Immature natural killer cell (primary cell): ENCODE results near the gene KATNB1. TPM values are rescaled to one million over a fixed set of nuclear protein-coding genes. Genes with fewer than 3 reads are reported as not detected.

Source experiments
- DNase-seq, 3 donors: peaks; one replicate each; pipeline ENCODE4 v3.0.0; 2022; ENCODE audit warnings: mixed read lengths in 1 of 3
- H3K27ac Mint-ChIP-seq, 6 donors: one replicate each; pipeline ENCODE4 v1.8.0; 2020; ENCODE audit warnings: mixed read lengths in 6 of 6, mild to moderate bottlenecking in 5 of 6, inconsistent platforms in 4 of 6, moderate library complexity in 3 of 6
- H3K27me3 Mint-ChIP-seq, 3 donors: one replicate each; pipeline ENCODE4 v1.8.0; 2020 to 2021; ENCODE audit warnings: low read depth in 3 of 3, mild to moderate bottlenecking in 3 of 3, mixed read lengths in 3 of 3, moderate library complexity in 3 of 3, inconsistent platforms in 1 of 3
- H3K36me3 Mint-ChIP-seq, 3 donors: one replicate each; pipeline ENCODE4 v1.8.0; 2020; ENCODE audit warnings: mixed read lengths in 3 of 3, inconsistent platforms in 2 of 3, mild to moderate bottlenecking in 2 of 3
- H3K4me1 Mint-ChIP-seq, 2 donors: one replicate each; pipeline ENCODE4 v1.8.0; 2020; ENCODE audit warnings: inconsistent platforms in 2 of 2, mild to moderate bottlenecking in 2 of 2, mixed read lengths in 2 of 2, moderate library complexity in 1 of 2
- H3K4me3 Mint-ChIP-seq, 5 donors: one replicate each; pipeline ENCODE4 v1.8.0; 2020; ENCODE audit warnings: mild to moderate bottlenecking in 5 of 5, mixed read lengths in 5 of 5, inconsistent platforms in 3 of 5, moderate library complexity in 3 of 5
- H3K9me3 Mint-ChIP-seq, 6 donors: one replicate each; pipeline ENCODE4 v1.8.0; 2020; ENCODE audit warnings: mild to moderate bottlenecking in 6 of 6, mixed read lengths in 6 of 6, inconsistent platforms in 4 of 6, moderate library complexity in 3 of 6
- polyA plus RNA-seq, 3 donors: library from polyadenylated mRNA; unstranded; fragments of 300-500 nt; fragmentation: Illumina TruSeq; gene quantifications; one replicate each; pipeline ENCODE4 v1.2.3, GENCODE V29; 2021

KATNB1 gene
- polyA plus RNA-seq, 3 donors from 2014 or later: 21.6 to 43.9 (median 43.1) TPM

GRCh38 chr16:57754354-57755060, 18.9 kb downstream of the KATNB1 start:
- H3K4me1 Mint-ChIP-seq: peaks cover 19 to 28% of the 10 kb centered on the region in 2 donors
- no peak overlapping the region for H3K4me3 Mint-ChIP-seq
- peaks cover 0 to 1% (median 0%) of the 10 kb centered on the region in 6 donors for H3K9me3 Mint-ChIP-seq
- no peaks in the 10 kb centered on the region for H3K27me3 Mint-ChIP-seq
- no peak for DNase-seq
- H3K27ac Mint-ChIP-seq: peak overlapping the region in 1 of 6 donors; percentile 21
- peaks cover 0 to 10% (median 4%) of the 10 kb centered on the region in 3 donors for H3K36me3 Mint-ChIP-seq

- H3K4me1 Mint-ChIP-seq: peaks cover 18 to 22% of the 10 kb centered on the region in 2 donors
- no peak overlapping the region for H3K4me3 Mint-ChIP-seq
- peaks cover 0 to 10% (median 4%) of the 10 kb centered on the region in 3 donors for H3K36me3 Mint-ChIP-seq
- H3K9me3 Mint-ChIP-seq: peaks cover 0 to 1% (median 0%) of the 10 kb centered on the region in 6 donors
- DNase-seq: no peak
- H3K27ac Mint-ChIP-seq: no peak overlapping the region
- H3K27me3 Mint-ChIP-seq: no peaks in the 10 kb centered on the region
Measured at GRCh38 chr16:57755061-57755684, 19.6 kb downstream of the KATNB1 start.

- no peak for DNase-seq
- no peaks in the 10 kb centered on the region for H3K27me3 Mint-ChIP-seq
- no peak overlapping the region for H3K27ac Mint-ChIP-seq
- H3K4me3 Mint-ChIP-seq: no peak overlapping the region
- peaks cover 0 to 11% (median 4%) of the 10 kb centered on the region in 3 donors for H3K36me3 Mint-ChIP-seq
- H3K4me1 Mint-ChIP-seq: peaks cover 11 to 15% of the 10 kb centered on the region in 2 donors
- peaks cover 0 to 1% (median 0%) of the 10 kb centered on the region in 6 donors for H3K9me3 Mint-ChIP-seq
Measured at GRCh38 chr16:57755726-57756423, 20.3 kb downstream of the KATNB1 start.

GRCh38 chr16:57756424-57757325, 21.1 kb downstream of the KATNB1 start:
- DNase-seq: no peak
- Mint-ChIP-seq H3K9me3 (peaks cover 0 to 1% (median 0%) of the 10 kb centered on the region in 6 donors), H3K27ac (no peak overlapping the region), H3K4me3 (peak overlapping the region in 1 of 5 donors; percentile 17), H3K4me1 (peaks cover 6 to 15% of the 10 kb centered on the region in 2 donors), H3K36me3 (peaks cover 0 to 8% (median 4%) of the 10 kb centered on the region in 3 donors), H3K27me3 (no peaks in the 10 kb centered on the region)

- H3K4me3 Mint-ChIP-seq: peak overlapping the region in 1 of 5 donors; percentile 17
- DNase-seq: peak; percentile 89 to 91 (median 90)
- peaks cover 0 to 1% (median 0%) of the 10 kb centered on the region in 6 donors for H3K9me3 Mint-ChIP-seq
- H3K36me3 Mint-ChIP-seq: peaks cover 0 to 5% (median 0%) of the 10 kb centered on the region in 3 donors
- peaks cover 6 to 15% of the 10 kb centered on the region in 2 donors for H3K4me1 Mint-ChIP-seq
- H3K27ac Mint-ChIP-seq: peak overlapping the region in 1 of 6 donors; percentile 64
- H3K27me3 Mint-ChIP-seq: no peaks in the 10 kb centered on the region
Measured at GRCh38 chr16:57757326-57757786, 21.8 kb downstream of the KATNB1 start.

GRCh38 chr16:57757883-57758282, 22.3 kb downstream of the KATNB1 start:
- H3K4me3 Mint-ChIP-seq: peak overlapping the region in 1 of 5 donors; percentile 7
- no peak for DNase-seq
- peaks cover 0 to 5% (median 0%) of the 10 kb centered on the region in 3 donors for H3K36me3 Mint-ChIP-seq
- H3K4me1 Mint-ChIP-seq: peaks cover 6 to 15% of the 10 kb centered on the region in 2 donors
- H3K27me3 Mint-ChIP-seq: no peaks in the 10 kb centered on the region
- H3K9me3 Mint-ChIP-seq: peaks cover 0 to 1% (median 0%) of the 10 kb centered on the region in 6 donors
- H3K27ac Mint-ChIP-seq: peak overlapping the region in 2 of 6 donors; percentile 34 to 35

- peaks cover 0 to 1% (median 0%) of the 10 kb centered on the region in 6 donors for H3K9me3 Mint-ChIP-seq
- peak overlapping the region; percentile 40 to 69 (median 61) for H3K4me3 Mint-ChIP-seq
- DNase-seq: peak; percentile 33 to 39 (median 39)
- peaks cover 0 to 5% (median 0%) of the 10 kb centered on the region in 3 donors for H3K36me3 Mint-ChIP-seq
- no peaks in the 10 kb centered on the region for H3K27me3 Mint-ChIP-seq
- peaks cover 6 to 15% of the 10 kb centered on the region in 2 donors for H3K4me1 Mint-ChIP-seq
- H3K27ac Mint-ChIP-seq: peak overlapping the region; percentile 72 to 89 (median 85)
Measured at GRCh38 chr16:57758331-57759117, 23.0 kb downstream of the KATNB1 start.

GRCh38 chr16:57759131-57759530, 23.6 kb downstream of the KATNB1 start:
- DNase-seq: no peak
- peaks cover 0 to under 1% (median 0%) of the 10 kb centered on the region in 6 donors for H3K9me3 Mint-ChIP-seq
- peaks cover 6 to 15% of the 10 kb centered on the region in 2 donors for H3K4me1 Mint-ChIP-seq
- H3K27ac Mint-ChIP-seq: peak overlapping the region in 3 of 6 donors; percentile 72 to 87 (median 81)
- peak overlapping the region in 1 of 5 donors; percentile 61 for H3K4me3 Mint-ChIP-seq
- no peaks in the 10 kb centered on the region for H3K27me3 Mint-ChIP-seq
- H3K36me3 Mint-ChIP-seq: peaks cover 0 to 5% (median 0%) of the 10 kb centered on the region in 3 donors

- H3K27ac Mint-ChIP-seq: peak overlapping the region in 5 of 6 donors; percentile 40 to 83 (median 64)
Measured at GRCh38 chr16:57759541-57760356, 24.2 kb downstream of the KATNB1 start.

GRCh38 chr16:57760357-57761160, 25.0 kb downstream of the KATNB1 start:
- Mint-ChIP-seq H3K27ac (peak overlapping the region in 3 of 6 donors; percentile 39 to 67 (median 40)), H3K4me1 (peaks cover 6 to 15% of the 10 kb centered on the region in 2 donors), H3K9me3 (no peaks in the 10 kb centered on the region), H3K27me3 (no peaks in the 10 kb centered on the region), H3K36me3 (peaks cover 0 to 5% (median 0%) of the 10 kb centered on the region in 3 donors), H3K4me3 (no peak overlapping the region)
- no peak for DNase-seq

More at GRCh38 chr16:57759541-57760356, 24.2 kb downstream of the KATNB1 start:
- Mint-ChIP-seq H3K27me3 (no peaks in the 10 kb centered on the region), H3K4me3 (peak overlapping the region in 2 of 5 donors; percentile 9 to 55), H3K36me3 (peaks cover 0 to 5% (median 0%) of the 10 kb centered on the region in 3 donors), H3K4me1 (peaks cover 6 to 15% of the 10 kb centered on the region in 2 donors), H3K9me3 (no peaks in the 10 kb centered on the region)
- DNase-seq: no peak

GRCh38 chr16:57761301-57761700, 25.7 kb downstream of the KATNB1 start:
- DNase-seq: no peak
- Mint-ChIP-seq H3K9me3 (no peaks in the 10 kb centered on the region), H3K4me1 (peaks cover 6 to 15% of the 10 kb centered on the region in 2 donors), H3K27ac (peak overlapping the region in 1 of 6 donors; percentile 14), H3K27me3 (no peaks in the 10 kb centered on the region), H3K36me3 (peaks cover 0 to 5% (median 0%) of the 10 kb centered on the region in 3 donors), H3K4me3 (no peak overlapping the region)
